GM23338 (cell line): ENCODE measurements around the gene GBE1. TPM values are rescaled to one million over a fixed set of nuclear protein-coding genes. Genes with fewer than 3 reads are reported as not detected.

Experiments
- ATAC-seq: fragments of 200-7000 bp; cut with Tn5 transposase; 3 replicates; pipeline ENCODE4 v1.9.1; 2020
- DNase-seq: peaks from one replicate; pipeline ENCODE4 v3.0.0-alpha.2; 2015; ENCODE audit warnings: low spot score
- H2AFZ ChIP-seq: fragments of 200-600 bp; sonication (generic); 2 replicates; pipeline ENCODE4 v1.8.0; 2016; ENCODE audit warnings: antibody characterized with exemption, mild to moderate bottlenecking, moderate library complexity
- H3F3A ChIP-seq: fragments of 200-600 bp; sonication (generic); replicated peaks from 2 replicates; pipeline ENCODE4 v1.8.0; 2017; ENCODE audit warnings: antibody characterized with exemption, mixed run types, low read depth
- H3K27ac ChIP-seq: fragments of 200-600 bp; sonication (generic); 2 replicates; pipeline ENCODE4 v1.6.1; 2016; ENCODE audit warnings: low read depth
- H3K27me3 ChIP-seq: fragments of 200-600 bp; sonication (generic); 2 replicates; pipeline ENCODE4 v1.8.0; 2016; ENCODE audit warnings: mild to moderate bottlenecking, mixed run types, moderate library complexity; ENCODE audit not compliant: insufficient read depth
- H3K36me3 ChIP-seq: fragments of 200-600 bp; sonication (generic); 2 replicates; pipeline ENCODE4 v1.8.0; 2016; ENCODE audit warnings: mild to moderate bottlenecking; ENCODE audit not compliant: insufficient read depth
- H3K4me1 ChIP-seq: fragments of 200-600 bp; sonication (generic); 2 replicates; pipeline ENCODE4 v1.8.0; 2016; ENCODE audit warnings: mild to moderate bottlenecking, moderate library complexity; ENCODE audit not compliant: insufficient read depth
- H3K4me2 ChIP-seq: fragments of 200-600 bp; sonication (generic); 2 replicates; pipeline ENCODE4 v1.7.1; 2017; ENCODE audit warnings: mixed run types
- H3K4me3 ChIP-seq: fragments of 200-600 bp; sonication (generic); 2 replicates; pipeline ENCODE4 v1.6.1; 2016; ENCODE audit warnings: mixed run types
- H3K79me2 ChIP-seq: fragments of 200-600 bp; sonication (generic); replicated peaks from 2 replicates; pipeline ENCODE4 v1.8.0; 2017; ENCODE audit warnings: mild to moderate bottlenecking; ENCODE audit not compliant: insufficient read depth
- H3K9me2 ChIP-seq: fragments of 200-600 bp; sonication (generic); 2 replicates; pipeline ENCODE4 v1.8.0; 2017; ENCODE audit not compliant: insufficient read depth
- H4K20me1 ChIP-seq: fragments of 200-600 bp; sonication (generic); replicated peaks from 2 replicates; pipeline ENCODE4 v1.8.0; 2017; ENCODE audit warnings: mild to moderate bottlenecking; ENCODE audit not compliant: insufficient read depth
- H3K27ac Mint-ChIP-seq: 2 replicates; pipeline ENCODE4 v1.8.0; 2020; ENCODE audit warnings: inconsistent platforms, mild to moderate bottlenecking, moderate library complexity, mixed read lengths
- H3K27me3 Mint-ChIP-seq: 3 replicates; pipeline ENCODE4 v1.8.0; 2022; ENCODE audit warnings: low read depth, mild to moderate bottlenecking, moderate library complexity, mixed read lengths, inconsistent platforms; ENCODE audit not compliant: insufficient read depth, poor library complexity
- H3K36me3 Mint-ChIP-seq: 3 replicates; pipeline ENCODE4 v1.8.0; 2021; ENCODE audit warnings: low read depth, mild to moderate bottlenecking, inconsistent platforms, moderate library complexity, mixed read lengths
- H3K4me1 Mint-ChIP-seq: 3 replicates; pipeline ENCODE4 v1.8.0; 2020; ENCODE audit warnings: mild to moderate bottlenecking, inconsistent platforms, mixed read lengths
- H3K4me3 Mint-ChIP-seq: 3 replicates; pipeline ENCODE4 v1.8.0; 2021; ENCODE audit warnings: moderate library complexity, mild to moderate bottlenecking, inconsistent platforms, mixed read lengths
- H3K9me3 Mint-ChIP-seq: 3 replicates; pipeline ENCODE4 v1.8.0; 2020; ENCODE audit warnings: moderate library complexity, mild to moderate bottlenecking, inconsistent platforms, mixed read lengths
- CREB1 ChIP-seq: fragments of 250-450 bp; sonication (Bioruptor Pico); IDR thresholded peaks from 2 replicates; pipeline ENCODE4 v1.5.0; 2020; ENCODE audit warnings: low read depth, mild to moderate bottlenecking, moderate library complexity
- ETS1 ChIP-seq: IDR thresholded peaks from 2 replicates; pipeline ENCODE4 v1.6.1; 2016; ENCODE audit warnings: antibody characterized with exemption
- EZH2 ChIP-seq: fragments of 200-600 bp; sonication (generic); IDR thresholded peaks from one replicate; pipeline ENCODE4 v1.8.0; 2017; ENCODE audit warnings: antibody characterized with exemption, mild to moderate bottlenecking, low read depth; ENCODE audit not compliant: unreplicated experiment
- EZH2phosphoT487 ChIP-seq: fragments of 200-600 bp; sonication (generic); IDR thresholded peaks from one replicate; pipeline ENCODE4 v1.8.1; 2018; ENCODE audit warnings: antibody characterized with exemption; ENCODE audit not compliant: unreplicated experiment
- JUNB ChIP-seq: IDR thresholded peaks from one replicate; pipeline ENCODE4 v1.6.1; 2016; ENCODE audit warnings: antibody characterized with exemption; ENCODE audit not compliant: unreplicated experiment
- NANOG ChIP-seq: IDR thresholded peaks from 2 replicates; pipeline ENCODE4 v1.6.1; 2016; ENCODE audit warnings: antibody characterized with exemption, borderline replicate concordance
- POLR2AphosphoS5 ChIP-seq: IDR thresholded peaks from 2 replicates; pipeline ENCODE4 v1.6.1; 2016; ENCODE audit warnings: antibody characterized with exemption, low read depth
- STAT1 ChIP-seq: IDR thresholded peaks from one replicate; pipeline ENCODE4 v1.6.1; 2016; ENCODE audit warnings: antibody characterized with exemption; ENCODE audit not compliant: unreplicated experiment
- ZNF114 ChIP-seq: fragments of 250-450 bp; sonication (Bioruptor Pico); IDR thresholded peaks from 2 replicates; pipeline ENCODE4 v1.5.0; 2020; ENCODE audit warnings: mild to moderate bottlenecking, moderate library complexity
- ZNF331 ChIP-seq: fragments of 250-450 bp; sonication (Bioruptor Pico); IDR thresholded peaks from 2 replicates; pipeline ENCODE4 v1.5.0; 2020; ENCODE audit warnings: low read depth, mild to moderate bottlenecking, moderate library complexity
- polyA plus RNA-seq: library from polyadenylated mRNA; unstranded; fragments of >200 nt; fragmentation: Nextera tagmentation; extraction: Ambion mirVana; gene quantifications from 2 replicates; pipeline ENCODE4 v1.2.1, GENCODE V29; 2016
- total RNA-seq: library from RNA; depleted of rRNA; stranded (reverse); fragments of >200 nt; shearing (Covaris generic); gene quantifications from 2 replicates; pipeline ENCODE4 v1.2.3, GENCODE V29; 2014
- TF ChIP-seq, protein P1 (sequence below): fragments of 250-450 bp; sonication (Bioruptor Pico); IDR thresholded peaks from 2 replicates; pipeline ENCODE4 v1.5.0; 2020; ENCODE audit warnings: mild to moderate bottlenecking, moderate library complexity
- TF ChIP-seq, protein P2 (sequence below), 2 experiments: fragments of 200-600 bp in 1 of 2; sonication (generic) in 1 of 2; conservative IDR thresholded peaks; 2 replicates each; pipeline versions ENCODE4 v1.5.1 to v1.6.1; 2016 to 2017; ENCODE audit warnings: antibody characterized with exemption in 2 of 2, low read depth in 2 of 2, mild to moderate bottlenecking in 2 of 2, moderate library complexity in 1 of 2
- TF ChIP-seq, protein P3 (sequence below): IDR thresholded peaks from one replicate; pipeline ENCODE4 v1.6.1; 2018; ENCODE audit warnings: antibody characterized with exemption; ENCODE audit not compliant: unreplicated experiment

GBE1 gene
- total and polyA plus RNA-seq, 2 experiments from 2014 or later, result 6.4 to 12.2 TPM

DNA sequence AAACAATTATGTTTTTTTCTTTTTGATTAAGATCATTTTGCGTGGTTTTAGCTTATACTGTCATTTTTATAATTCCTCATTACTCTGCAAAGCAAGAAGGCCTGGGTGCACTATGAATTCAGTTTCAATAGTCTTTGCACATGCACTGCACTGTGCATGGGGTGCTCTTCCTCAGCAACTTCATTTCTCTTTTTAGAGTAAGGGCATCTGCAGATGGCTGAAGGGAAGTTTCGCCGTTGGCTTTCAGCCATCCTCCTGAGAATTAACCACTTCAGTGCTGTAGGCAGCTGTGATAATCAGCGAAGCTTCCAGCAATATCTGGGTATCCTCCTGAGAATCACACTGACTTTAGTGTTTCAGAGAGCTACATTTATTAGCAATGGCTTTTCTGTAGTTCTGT lies 284.8 kb downstream of the GBE1 start:
- Mint-ChIP-seq H3K27ac (no peak overlapping the region), H3K9me3 (no peaks in the 10 kb centered on the region), H3K27me3 (no peaks in the 10 kb centered on the region), H3K4me3 (no peak overlapping the region), H3K36me3 (no peaks in the 10 kb centered on the region), H3K4me1 (peaks cover 13% of the 10 kb centered on the region)
- DNase-seq (no peak), ATAC-seq (no peak)
- TF ChIP-seq, protein P1, sequence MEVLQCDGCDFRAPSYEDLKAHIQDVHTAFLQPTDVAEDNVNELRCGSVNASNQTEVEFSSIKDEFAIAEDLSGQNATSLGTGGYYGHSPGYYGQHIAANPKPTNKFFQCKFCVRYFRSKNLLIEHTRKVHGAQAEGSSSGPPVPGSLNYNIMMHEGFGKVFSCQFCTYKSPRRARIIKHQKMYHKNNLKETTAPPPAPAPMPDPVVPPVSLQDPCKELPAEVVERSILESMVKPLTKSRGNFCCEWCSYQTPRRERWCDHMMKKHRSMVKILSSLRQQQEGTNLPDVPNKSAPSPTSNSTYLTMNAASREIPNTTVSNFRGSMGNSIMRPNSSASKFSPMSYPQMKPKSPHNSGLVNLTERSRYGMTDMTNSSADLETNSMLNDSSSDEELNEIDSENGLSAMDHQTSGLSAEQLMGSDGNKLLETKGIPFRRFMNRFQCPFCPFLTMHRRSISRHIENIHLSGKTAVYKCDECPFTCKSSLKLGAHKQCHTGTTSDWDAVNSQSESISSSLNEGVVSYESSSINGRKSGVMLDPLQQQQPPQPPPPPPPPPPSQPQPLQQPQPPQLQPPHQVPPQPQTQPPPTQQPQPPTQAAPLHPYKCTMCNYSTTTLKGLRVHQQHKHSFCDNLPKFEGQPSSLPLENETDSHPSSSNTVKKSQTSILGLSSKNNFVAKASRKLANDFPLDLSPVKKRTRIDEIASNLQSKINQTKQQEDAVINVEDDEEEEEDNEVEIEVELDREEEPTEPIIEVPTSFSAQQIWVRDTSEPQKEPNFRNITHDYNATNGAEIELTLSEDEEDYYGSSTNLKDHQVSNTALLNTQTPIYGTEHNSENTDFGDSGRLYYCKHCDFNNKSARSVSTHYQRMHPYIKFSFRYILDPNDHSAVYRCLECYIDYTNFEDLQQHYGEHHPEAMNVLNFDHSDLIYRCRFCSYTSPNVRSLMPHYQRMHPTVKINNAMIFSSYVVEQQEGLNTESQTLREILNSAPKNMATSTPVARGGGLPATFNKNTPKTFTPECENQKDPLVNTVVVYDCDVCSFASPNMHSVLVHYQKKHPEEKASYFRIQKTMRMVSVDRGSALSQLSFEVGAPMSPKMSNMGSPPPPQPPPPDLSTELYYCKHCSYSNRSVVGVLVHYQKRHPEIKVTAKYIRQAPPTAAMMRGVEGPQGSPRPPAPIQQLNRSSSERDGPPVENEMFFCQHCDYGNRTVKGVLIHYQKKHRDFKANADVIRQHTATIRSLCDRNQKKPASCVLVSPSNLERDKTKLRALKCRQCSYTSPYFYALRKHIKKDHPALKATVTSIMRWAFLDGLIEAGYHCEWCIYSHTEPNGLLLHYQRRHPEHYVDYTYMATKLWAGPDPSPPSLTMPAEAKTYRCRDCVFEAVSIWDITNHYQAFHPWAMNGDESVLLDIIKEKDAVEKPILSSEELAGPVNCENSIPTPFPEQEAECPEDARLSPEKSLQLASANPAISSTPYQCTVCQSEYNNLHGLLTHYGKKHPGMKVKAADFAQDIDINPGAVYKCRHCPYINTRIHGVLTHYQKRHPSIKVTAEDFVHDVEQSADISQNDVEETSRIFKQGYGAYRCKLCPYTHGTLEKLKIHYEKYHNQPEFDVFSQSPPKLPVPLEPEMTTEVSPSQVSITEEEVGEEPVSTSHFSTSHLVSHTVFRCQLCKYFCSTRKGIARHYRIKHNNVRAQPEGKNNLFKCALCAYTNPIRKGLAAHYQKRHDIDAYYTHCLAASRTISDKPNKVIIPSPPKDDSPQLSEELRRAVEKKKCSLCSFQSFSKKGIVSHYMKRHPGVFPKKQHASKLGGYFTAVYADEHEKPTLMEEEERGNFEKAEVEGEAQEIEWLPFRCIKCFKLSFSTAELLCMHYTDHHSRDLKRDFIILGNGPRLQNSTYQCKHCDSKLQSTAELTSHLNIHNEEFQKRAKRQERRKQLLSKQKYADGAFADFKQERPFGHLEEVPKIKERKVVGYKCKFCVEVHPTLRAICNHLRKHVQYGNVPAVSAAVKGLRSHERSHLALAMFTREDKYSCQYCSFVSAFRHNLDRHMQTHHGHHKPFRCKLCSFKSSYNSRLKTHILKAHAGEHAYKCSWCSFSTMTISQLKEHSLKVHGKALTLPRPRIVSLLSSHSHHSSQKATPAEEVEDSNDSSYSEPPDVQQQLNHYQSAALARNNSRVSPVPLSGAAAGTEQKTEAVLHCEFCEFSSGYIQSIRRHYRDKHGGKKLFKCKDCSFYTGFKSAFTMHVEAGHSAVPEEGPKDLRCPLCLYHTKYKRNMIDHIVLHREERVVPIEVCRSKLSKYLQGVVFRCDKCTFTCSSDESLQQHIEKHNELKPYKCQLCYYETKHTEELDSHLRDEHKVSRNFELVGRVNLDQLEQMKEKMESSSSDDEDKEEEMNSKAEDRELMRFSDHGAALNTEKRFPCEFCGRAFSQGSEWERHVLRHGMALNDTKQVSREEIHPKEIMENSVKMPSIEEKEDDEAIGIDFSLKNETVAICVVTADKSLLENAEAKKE (CRISPR knock-in tag), result no peak
- TF ChIP-seq EZH2phosphoT487 (no peak), ZNF114 (CRISPR knock-in tag) (no peak), POLR2AphosphoS5 (no peak), STAT1 (no peak), JUNB (no peak), ETS1 (no peak), NANOG (no peak), CREB1 (CRISPR knock-in tag) (no peak), EZH2 (no peak), ZNF331 (CRISPR knock-in tag) (no peak)
- TF ChIP-seq, protein P2, sequence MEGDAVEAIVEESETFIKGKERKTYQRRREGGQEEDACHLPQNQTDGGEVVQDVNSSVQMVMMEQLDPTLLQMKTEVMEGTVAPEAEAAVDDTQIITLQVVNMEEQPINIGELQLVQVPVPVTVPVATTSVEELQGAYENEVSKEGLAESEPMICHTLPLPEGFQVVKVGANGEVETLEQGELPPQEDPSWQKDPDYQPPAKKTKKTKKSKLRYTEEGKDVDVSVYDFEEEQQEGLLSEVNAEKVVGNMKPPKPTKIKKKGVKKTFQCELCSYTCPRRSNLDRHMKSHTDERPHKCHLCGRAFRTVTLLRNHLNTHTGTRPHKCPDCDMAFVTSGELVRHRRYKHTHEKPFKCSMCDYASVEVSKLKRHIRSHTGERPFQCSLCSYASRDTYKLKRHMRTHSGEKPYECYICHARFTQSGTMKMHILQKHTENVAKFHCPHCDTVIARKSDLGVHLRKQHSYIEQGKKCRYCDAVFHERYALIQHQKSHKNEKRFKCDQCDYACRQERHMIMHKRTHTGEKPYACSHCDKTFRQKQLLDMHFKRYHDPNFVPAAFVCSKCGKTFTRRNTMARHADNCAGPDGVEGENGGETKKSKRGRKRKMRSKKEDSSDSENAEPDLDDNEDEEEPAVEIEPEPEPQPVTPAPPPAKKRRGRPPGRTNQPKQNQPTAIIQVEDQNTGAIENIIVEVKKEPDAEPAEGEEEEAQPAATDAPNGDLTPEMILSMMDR (conservative IDR thresholded peaks at IDR 0.05; ENCODE audit: low read depth in 2 of 2), result no peak
- TF ChIP-seq, protein P3, sequence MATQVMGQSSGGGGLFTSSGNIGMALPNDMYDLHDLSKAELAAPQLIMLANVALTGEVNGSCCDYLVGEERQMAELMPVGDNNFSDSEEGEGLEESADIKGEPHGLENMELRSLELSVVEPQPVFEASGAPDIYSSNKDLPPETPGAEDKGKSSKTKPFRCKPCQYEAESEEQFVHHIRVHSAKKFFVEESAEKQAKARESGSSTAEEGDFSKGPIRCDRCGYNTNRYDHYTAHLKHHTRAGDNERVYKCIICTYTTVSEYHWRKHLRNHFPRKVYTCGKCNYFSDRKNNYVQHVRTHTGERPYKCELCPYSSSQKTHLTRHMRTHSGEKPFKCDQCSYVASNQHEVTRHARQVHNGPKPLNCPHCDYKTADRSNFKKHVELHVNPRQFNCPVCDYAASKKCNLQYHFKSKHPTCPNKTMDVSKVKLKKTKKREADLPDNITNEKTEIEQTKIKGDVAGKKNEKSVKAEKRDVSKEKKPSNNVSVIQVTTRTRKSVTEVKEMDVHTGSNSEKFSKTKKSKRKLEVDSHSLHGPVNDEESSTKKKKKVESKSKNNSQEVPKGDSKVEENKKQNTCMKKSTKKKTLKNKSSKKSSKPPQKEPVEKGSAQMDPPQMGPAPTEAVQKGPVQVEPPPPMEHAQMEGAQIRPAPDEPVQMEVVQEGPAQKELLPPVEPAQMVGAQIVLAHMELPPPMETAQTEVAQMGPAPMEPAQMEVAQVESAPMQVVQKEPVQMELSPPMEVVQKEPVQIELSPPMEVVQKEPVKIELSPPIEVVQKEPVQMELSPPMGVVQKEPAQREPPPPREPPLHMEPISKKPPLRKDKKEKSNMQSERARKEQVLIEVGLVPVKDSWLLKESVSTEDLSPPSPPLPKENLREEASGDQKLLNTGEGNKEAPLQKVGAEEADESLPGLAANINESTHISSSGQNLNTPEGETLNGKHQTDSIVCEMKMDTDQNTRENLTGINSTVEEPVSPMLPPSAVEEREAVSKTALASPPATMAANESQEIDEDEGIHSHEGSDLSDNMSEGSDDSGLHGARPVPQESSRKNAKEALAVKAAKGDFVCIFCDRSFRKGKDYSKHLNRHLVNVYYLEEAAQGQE, result no peak
- Histone ChIP-seq H3K79me2 (no peaks in the 10 kb centered on the region), H3K4me2 (no peak overlapping the region), H3K27ac (no peak overlapping the region), H2AFZ (no peak overlapping the region), H3K4me3 (no peak overlapping the region), H4K20me1 (no peaks in the 10 kb centered on the region), H3F3A (no peaks in the 10 kb centered on the region), H3K36me3 (no peaks in the 10 kb centered on the region), H3K9me2 (0 out of 2 replicates have a peak, but pooled peaks cover 8% of the 10 kb centered on the region), H3K27me3 (no peaks in the 10 kb centered on the region), H3K4me1 (peaks cover 13% of the 10 kb centered on the region; the same call in 1 of the 2 replicates)
